Smooth muscle cell (in vitro differentiated cells): ENCODE measurements around the gene CTDNEP1. TPM values are rescaled to one million over a fixed set of nuclear protein-coding genes. Genes with fewer than 3 reads are reported as not detected.
A peak's percentile ranks its signal among the peaks of the same experiment; 100 is the strongest.

Source experiments
- DNase-seq: peaks from one replicate; lab custom pipeline; 2025; ENCODE audit not compliant: unreplicated experiment; lab: John Stamatoyannopoulos, UW
- H2AFZ ChIP-seq: fragments of 200-600 bp; sonication (generic); 2 replicates; pipeline ENCODE4 v1.6.0; 2016; ENCODE audit warnings: antibody characterized with exemption, low read depth, mild to moderate bottlenecking
- H3F3A ChIP-seq: fragments of 200-600 bp; sonication (generic); 2 replicates; pipeline ENCODE4 v1.6.0; 2017; ENCODE audit warnings: antibody characterized with exemption, low read depth
- H3K27ac ChIP-seq: fragments of 200-600 bp; sonication (generic); 2 replicates; pipeline ENCODE4 v1.5.1; 2016; ENCODE audit warnings: low read depth, mild to moderate bottlenecking
- H3K27me3 ChIP-seq: fragments of 200-600 bp; sonication (generic); 2 replicates; pipeline ENCODE4 v1.6.1; 2016; ENCODE audit warnings: low read depth, mild to moderate bottlenecking
- H3K36me3 ChIP-seq: fragments of 200-600 bp; sonication (generic); 2 replicates; pipeline ENCODE4 v1.5.1; 2016; ENCODE audit warnings: low read depth
- H3K4me1 ChIP-seq: fragments of 200-600 bp; sonication (generic); 2 replicates; pipeline ENCODE4 v1.5.1; 2016; ENCODE audit warnings: low read depth
- H3K4me2 ChIP-seq: fragments of 200-600 bp; sonication (generic); 2 replicates; pipeline ENCODE4 v1.6.0; 2016; ENCODE audit warnings: mild to moderate bottlenecking
- H3K4me3 ChIP-seq: fragments of 200-600 bp; sonication (generic); 2 replicates; pipeline ENCODE4 v1.5.1; 2016; ENCODE audit warnings: mild to moderate bottlenecking
- H3K79me2 ChIP-seq: fragments of 200-600 bp; sonication (generic); 2 replicates; pipeline ENCODE4 v1.6.0; 2016; ENCODE audit warnings: low read depth, mild to moderate bottlenecking
- H3K9ac ChIP-seq: fragments of 200-600 bp; sonication (generic); 2 replicates; pipeline ENCODE4 v1.6.0; 2016; ENCODE audit warnings: low read depth
- H3K9me3 ChIP-seq: fragments of 200-600 bp; sonication (generic); replicated peaks from 2 replicates; pipeline ENCODE4 v1.5.1; 2016; ENCODE audit warnings: low read depth
- H4K20me1 ChIP-seq: fragments of 200-600 bp; sonication (generic); 2 replicates; pipeline ENCODE4 v1.6.0; 2016; ENCODE audit warnings: low read depth
- CTCF ChIP-seq: fragments of 200-600 bp; sonication (generic); IDR thresholded peaks from 2 replicates; pipeline ENCODE4 v1.5.1; 2017; ENCODE audit warnings: borderline replicate concordance, mild to moderate bottlenecking, antibody characterized with exemption; ENCODE audit not compliant: insufficient read depth, poor library complexity, severe bottlenecking
- WGBS: methylation state at CpG from one replicate; pipeline ENCODE4 v1.1.7; 2016; ENCODE audit warnings: low lambda C conversion rate; 5-methylcytosine and 5-hydroxymethylcytosine counted together
- polyA plus RNA-seq: library from polyadenylated mRNA; unstranded; fragments of >200 nt; fragmentation: Nextera tagmentation; extraction: Ambion mirVana; gene quantifications from 2 replicates; pipeline ENCODE4 v1.2.1, GENCODE V29; 2016
- total RNA-seq: library from RNA; depleted of rRNA; stranded (reverse); fragments of >200 nt; gene quantifications from 2 replicates; pipeline ENCODE4 v1.2.3, GENCODE V29; 2014

Gene CTDNEP1
- total and polyA plus RNA-seq, 2 experiments from 2014 or later: 57.5 to 88.4 TPM

GRCh38 chr17:7217113-7217987, 34.2 kb downstream of the CTDNEP1 start:
- H3K9ac ChIP-seq: peak overlapping the region; percentile 76
- H3F3A ChIP-seq: peaks cover 28% of the 10 kb centered on the region
- H3K36me3 ChIP-seq: no peaks in the 10 kb centered on the region
- 5% methylated on average over 11 of the region's 32 CpGs for WGBS
- H4K20me1 ChIP-seq: peaks cover 59% of the 10 kb centered on the region
- peak overlapping the region; percentile 96 for H3K4me2 ChIP-seq
- DNase-seq: no peak
- no peak overlapping the region for H2AFZ ChIP-seq
- peak overlapping the region; percentile 72 for H3K4me3 ChIP-seq
- H3K27ac ChIP-seq: peak overlapping the region; percentile 95
- H3K27me3 ChIP-seq: no peaks in the 10 kb centered on the region
- H3K4me1 ChIP-seq: peaks cover 45% of the 10 kb centered on the region
- H3K9me3 ChIP-seq: no peaks in the 10 kb centered on the region
- TF ChIP-seq CTCF: no peak
- H3K79me2 ChIP-seq: peaks cover 29% of the 10 kb centered on the region

DNA sequence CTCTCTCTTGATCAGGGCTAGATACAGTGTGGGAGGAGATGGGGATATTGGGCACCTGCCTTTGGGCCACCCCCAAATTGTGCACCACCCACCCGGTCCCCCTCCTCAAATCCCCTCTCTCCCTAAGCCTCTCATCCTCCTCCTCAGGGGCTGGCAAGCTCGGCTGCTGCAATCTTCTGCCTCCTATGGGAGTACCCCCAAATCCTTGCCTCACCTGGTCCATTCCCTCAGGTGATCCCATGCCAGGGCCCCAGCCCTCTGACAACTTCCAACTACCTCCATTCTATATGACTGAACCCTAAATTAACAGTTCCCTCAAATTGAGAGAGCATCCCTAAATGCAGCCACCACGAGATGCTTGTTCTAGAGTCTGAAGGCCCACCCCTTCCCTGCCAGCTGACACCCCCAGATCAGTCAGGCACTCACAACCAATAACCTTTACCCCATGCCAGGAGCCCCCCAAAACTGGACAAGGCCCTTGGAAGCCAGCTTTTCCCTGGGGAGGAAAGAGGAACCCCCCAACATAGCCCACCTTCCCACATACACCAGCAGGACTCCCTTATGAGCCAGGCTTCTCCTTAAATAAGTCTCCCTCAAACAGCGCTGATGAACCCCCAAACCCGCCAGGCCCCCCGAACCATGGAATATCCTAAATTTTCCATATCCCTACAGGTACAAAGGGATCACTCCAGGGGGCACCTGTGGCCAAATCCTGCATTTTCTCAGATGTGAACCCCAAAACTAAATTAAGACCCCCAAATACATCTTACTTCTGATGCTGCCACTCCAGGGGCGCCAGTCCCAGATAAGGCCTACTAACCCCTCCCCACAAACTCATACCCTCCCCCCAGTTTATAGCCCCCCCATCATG, 35.1 kb downstream of the CTDNEP1 start:
- Histone ChIP-seq H3K4me2 (peak overlapping the region; percentile 96), H3K27me3 (no peaks in the 10 kb centered on the region), H3K79me2 (peaks cover 37% of the 10 kb centered on the region), H3K4me1 (peaks cover 51% of the 10 kb centered on the region), H3K27ac (peak overlapping the region; percentile 65), H4K20me1 (peaks cover 59% of the 10 kb centered on the region), H3K4me3 (peak overlapping the region; percentile 72), H3K9ac (peak overlapping the region; percentile 76), H3F3A (peaks cover 28% of the 10 kb centered on the region), H2AFZ (no peak overlapping the region), H3K36me3 (no peaks in the 10 kb centered on the region), H3K9me3 (no peaks in the 10 kb centered on the region)
- WGBS: 21% methylated on average over 7 of the region's 7 CpGs
- no peak for DNase-seq
- TF ChIP-seq CTCF: no peak

DNA sequence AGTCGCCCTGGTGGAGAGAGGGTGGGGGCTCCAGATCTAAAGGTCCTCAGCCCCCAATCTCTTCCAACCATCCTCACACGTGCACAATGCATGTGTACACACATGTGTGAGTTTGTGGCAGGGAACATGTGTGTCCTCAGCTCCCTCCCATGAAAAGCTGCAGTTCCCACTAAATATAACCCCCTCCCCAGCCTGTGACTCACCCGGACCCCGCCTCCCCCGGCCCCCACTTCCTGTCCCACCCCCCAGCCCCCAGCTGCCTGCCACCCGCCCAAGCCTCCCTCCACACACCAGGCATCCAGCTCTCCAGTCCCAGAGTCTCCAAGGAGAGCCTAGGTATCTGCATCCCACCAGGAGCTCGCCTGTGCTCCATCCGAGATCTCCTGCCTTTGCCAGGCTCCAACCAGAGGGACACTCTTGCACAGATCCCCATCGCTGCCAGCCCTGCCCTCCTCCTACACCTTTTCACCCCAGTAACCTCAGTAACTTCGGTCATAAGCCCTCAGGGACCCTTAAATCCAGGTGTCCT, 35.8 kb downstream of the CTDNEP1 start:
- WGBS: 12% methylated on average over 6 of the region's 10 CpGs
- Histone ChIP-seq H2AFZ (no peak overlapping the region), H3F3A (peaks cover 24% of the 10 kb centered on the region), H3K4me2 (peak overlapping the region; percentile 96), H3K27ac (peak overlapping the region; percentile 88), H3K27me3 (no peaks in the 10 kb centered on the region), H3K79me2 (peaks cover 40% of the 10 kb centered on the region), H3K9me3 (no peaks in the 10 kb centered on the region), H3K36me3 (no peaks in the 10 kb centered on the region), H3K4me1 (peaks cover 54% of the 10 kb centered on the region), H3K4me3 (peak overlapping the region; percentile 72), H4K20me1 (peaks cover 59% of the 10 kb centered on the region), H3K9ac (no peak overlapping the region)
- TF ChIP-seq CTCF: no peak
- DNase-seq: no peak
